ENCODE data around the gene HNF1A. TPM values are rescaled to one million over a fixed set of nuclear protein-coding genes. Genes with fewer than 3 reads are reported as not detected.

Gene HNF1A
- total RNA-seq, 3 donors from 2014 or later (not counting 1 experiment from before 2014, with no cell fraction given), result not detected

DNA sequence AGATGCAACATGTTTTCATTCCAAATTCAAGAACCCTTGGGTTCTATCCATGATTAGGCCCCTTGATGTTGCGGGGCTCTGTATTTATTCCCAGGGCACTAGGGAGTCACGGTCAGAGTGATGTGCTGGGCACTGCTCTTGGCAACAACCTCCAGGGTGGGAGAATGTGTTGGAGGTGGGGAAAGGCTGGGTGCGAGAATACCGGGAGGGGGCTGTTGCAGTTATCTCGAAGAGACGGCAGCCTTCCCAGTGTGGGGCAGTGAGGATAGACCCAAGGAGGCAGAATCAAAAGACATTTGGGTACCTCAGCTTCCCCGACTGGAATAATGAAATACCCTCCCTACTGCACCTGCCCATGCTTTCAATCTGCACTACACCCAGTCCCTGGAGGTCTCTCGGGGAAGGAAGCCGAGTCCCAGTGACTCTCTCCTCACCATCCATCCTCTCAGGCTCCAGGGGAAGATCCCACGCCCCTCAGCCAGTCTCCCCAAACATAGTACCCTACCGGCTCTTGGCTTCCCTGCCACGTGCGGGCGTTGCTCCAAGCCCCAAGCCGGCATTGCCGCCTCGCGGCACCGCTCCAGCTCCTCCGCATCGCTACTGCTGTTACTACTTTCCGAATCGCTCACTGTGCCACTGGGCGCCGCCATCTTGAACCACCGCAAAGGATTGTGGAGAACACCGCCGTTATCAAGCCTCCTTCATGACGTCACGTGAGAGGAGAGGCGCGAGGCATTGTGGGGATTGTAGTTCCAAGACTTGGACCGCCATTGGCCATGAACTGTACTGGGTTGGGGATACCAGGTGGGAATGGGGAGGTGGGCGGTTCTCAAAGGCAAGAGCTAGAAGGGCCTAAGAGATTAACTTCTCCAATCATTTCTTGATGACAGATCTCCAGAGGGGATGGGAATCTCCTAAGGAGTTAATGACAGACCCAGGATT lies 37.8 kb downstream of the HNF1A start, which contains the start of gene C12orf43:
C12orf43 (minus strand) TSS at position 663 of the 942 bp plus-strand sequence; CDS start at position 650, 13 bp downstream.
- no peaks in the 10 kb centered on the region for H3K36me3 Mint-ChIP-seq
- H3K4me1 Mint-ChIP-seq, result peaks cover 10 to 19% of the 10 kb centered on the region in 2 donors
- no peaks in the 10 kb centered on the region for H3K27me3 Mint-ChIP-seq (ENCODE audit: low read depth in 2 of 2)
- DNase-seq (peak; percentile 87 to 96), ATAC-seq (peak; percentile 97 to 99 (median 98))
- under 1% methylated on average over 34 of the region's 34 CpGs for WGBS (ENCODE audit: insufficient coverage)
- TF ChIP-seq, protein P1, sequence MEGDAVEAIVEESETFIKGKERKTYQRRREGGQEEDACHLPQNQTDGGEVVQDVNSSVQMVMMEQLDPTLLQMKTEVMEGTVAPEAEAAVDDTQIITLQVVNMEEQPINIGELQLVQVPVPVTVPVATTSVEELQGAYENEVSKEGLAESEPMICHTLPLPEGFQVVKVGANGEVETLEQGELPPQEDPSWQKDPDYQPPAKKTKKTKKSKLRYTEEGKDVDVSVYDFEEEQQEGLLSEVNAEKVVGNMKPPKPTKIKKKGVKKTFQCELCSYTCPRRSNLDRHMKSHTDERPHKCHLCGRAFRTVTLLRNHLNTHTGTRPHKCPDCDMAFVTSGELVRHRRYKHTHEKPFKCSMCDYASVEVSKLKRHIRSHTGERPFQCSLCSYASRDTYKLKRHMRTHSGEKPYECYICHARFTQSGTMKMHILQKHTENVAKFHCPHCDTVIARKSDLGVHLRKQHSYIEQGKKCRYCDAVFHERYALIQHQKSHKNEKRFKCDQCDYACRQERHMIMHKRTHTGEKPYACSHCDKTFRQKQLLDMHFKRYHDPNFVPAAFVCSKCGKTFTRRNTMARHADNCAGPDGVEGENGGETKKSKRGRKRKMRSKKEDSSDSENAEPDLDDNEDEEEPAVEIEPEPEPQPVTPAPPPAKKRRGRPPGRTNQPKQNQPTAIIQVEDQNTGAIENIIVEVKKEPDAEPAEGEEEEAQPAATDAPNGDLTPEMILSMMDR (IDR thresholded peaks at IDR 0.05), result no peak
- H3K9me3 ChIP-seq (ENCODE audit: control insufficient read depth, insufficient read depth, low read length), result no peaks in the 10 kb centered on the region
- H3K27me3 ChIP-seq (ENCODE audit: control insufficient read depth, insufficient read depth, low read length), result no peaks in the 10 kb centered on the region
- peak within 1 kb of the TSS; percentile 100 for H3K4me3 Mint-ChIP-seq
- no peaks in the 10 kb centered on the region for H3K9me3 Mint-ChIP-seq
- peak within 1 kb of the TSS; percentile 56 for H3K4me3 ChIP-seq (ENCODE audit: low read length)
- peak within 1 kb of the TSS; percentile 94 to 99 for H3K27ac Mint-ChIP-seq
- peaks cover 13% of the 10 kb centered on the region for H3K36me3 ChIP-seq (ENCODE audit: control insufficient read depth, insufficient read depth, low read length)
- peaks cover 9% of the 10 kb centered on the region for H3K4me1 ChIP-seq (ENCODE audit: control insufficient read depth, insufficient read depth, low read length)
- intact Hi-C loops (cut with micrococcal nuclease), result loop anchor here (1.0 to 5.0 kb wide), 3 partner anchors 23 to 76 kb away; partner anchors contain the start of gene OASL
- peak within 1 kb of the TSS; percentile 71 for H3K27ac ChIP-seq (ENCODE audit: low read length)

DNA sequence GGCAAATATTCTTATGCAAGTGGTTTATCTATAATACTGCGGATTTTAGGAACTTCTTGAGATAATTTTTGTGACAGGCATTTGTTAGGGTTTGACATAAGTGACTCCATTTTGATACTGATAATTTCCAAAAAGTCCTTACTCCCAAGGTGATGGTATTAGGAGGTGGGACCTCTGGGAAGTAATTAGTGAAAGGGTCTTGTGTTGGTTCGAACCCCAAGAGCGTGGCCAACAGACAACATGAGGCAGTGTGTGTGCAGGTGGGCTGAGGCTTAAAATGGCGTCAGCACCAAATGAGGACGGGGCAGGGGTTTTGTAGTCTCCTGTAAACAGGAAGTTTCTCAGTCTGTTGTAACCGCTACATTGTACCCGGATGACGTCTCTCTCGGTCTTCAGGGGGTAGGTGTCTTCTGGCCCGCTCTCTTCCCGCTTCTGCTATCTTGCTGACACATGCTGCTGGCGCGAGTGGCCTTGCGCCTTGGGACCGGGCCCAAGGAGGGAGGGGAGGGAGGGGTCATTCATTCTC lies 39.7 kb downstream of the HNF1A start:
- no peak overlapping the region for H3K4me3 Mint-ChIP-seq
- DNase-seq, result no peak
- TF ChIP-seq, protein P1 (IDR thresholded peaks at IDR 0.05), result no peak
- H3K36me3 Mint-ChIP-seq, result peaks cover 6% of the 10 kb centered on the region
- no peak for ATAC-seq
- peaks cover 9% of the 10 kb centered on the region for H3K4me1 ChIP-seq (ENCODE audit: control insufficient read depth, insufficient read depth, low read length)
- H3K27ac Mint-ChIP-seq, result no peak overlapping the region
- H3K27me3 ChIP-seq (ENCODE audit: control insufficient read depth, insufficient read depth, low read length), result no peaks in the 10 kb centered on the region
- no peaks in the 10 kb centered on the region for H3K9me3 Mint-ChIP-seq
- H3K27ac ChIP-seq (ENCODE audit: low read length), result no peak overlapping the region
- peaks cover 10 to 19% of the 10 kb centered on the region in 2 donors for H3K4me1 Mint-ChIP-seq
- 96% methylated on average over 15 of the region's 15 CpGs for WGBS (ENCODE audit: insufficient coverage)
- H3K36me3 ChIP-seq (ENCODE audit: control insufficient read depth, insufficient read depth, low read length), result peaks cover 11% of the 10 kb centered on the region
- no peak overlapping the region for H3K4me3 ChIP-seq (ENCODE audit: low read length)
- intact Hi-C loops (cut with micrococcal nuclease), result loop anchor here (5.0 kb wide), 1 partner anchor 74 kb away; no protein-coding TSS in a partner anchor
- H3K9me3 ChIP-seq (ENCODE audit: control insufficient read depth, insufficient read depth, low read length), result no peaks in the 10 kb centered on the region
- H3K27me3 Mint-ChIP-seq (ENCODE audit: low read depth in 2 of 2), result no peaks in the 10 kb centered on the region

DNA sequence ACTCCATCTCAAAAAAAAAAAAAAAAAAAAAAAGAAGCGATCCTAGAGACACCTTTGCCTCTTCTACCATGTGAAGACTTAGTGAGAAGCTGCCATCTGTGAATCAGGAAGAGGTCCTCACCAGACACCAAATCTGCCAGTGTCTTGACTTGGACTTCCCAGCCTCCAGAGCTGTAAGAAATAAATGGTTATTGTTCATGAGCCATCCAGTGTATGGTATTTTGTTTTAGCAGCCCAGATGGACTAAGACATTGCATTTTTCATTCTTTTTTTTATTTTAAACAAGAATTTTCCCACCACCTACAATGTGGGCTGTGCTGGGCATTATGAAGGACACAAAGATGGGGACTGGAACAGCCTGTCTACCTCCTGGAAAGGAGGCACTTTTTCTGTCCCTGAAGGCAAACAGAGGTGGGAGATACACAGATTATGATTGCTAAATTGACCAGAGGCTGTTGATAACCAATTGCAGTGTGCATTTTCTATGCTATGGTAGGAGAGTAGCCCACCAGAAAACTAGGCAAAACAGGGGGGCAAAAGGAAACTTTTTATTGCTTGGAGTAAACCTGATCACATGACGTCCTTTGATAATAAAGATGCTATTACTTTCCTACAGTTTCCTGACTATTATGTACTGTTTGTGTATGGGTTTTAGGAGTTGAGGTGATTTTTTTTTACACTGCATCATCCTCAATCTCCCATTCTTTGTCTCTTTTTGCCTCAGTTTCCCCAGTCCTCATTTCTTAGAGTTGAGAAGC lies 40.7 kb downstream of the HNF1A start:
- Histone ChIP-seq H3K4me3 (ENCODE audit: low read length) (no peak overlapping the region), H3K27me3 (ENCODE audit: control insufficient read depth, insufficient read depth, low read length) (no peaks in the 10 kb centered on the region), H3K9me3 (ENCODE audit: control insufficient read depth, insufficient read depth, low read length) (no peaks in the 10 kb centered on the region), H3K4me1 (ENCODE audit: control insufficient read depth, insufficient read depth, low read length) (peaks cover 9% of the 10 kb centered on the region), H3K27ac (ENCODE audit: low read length) (no peak overlapping the region), H3K36me3 (ENCODE audit: control insufficient read depth, insufficient read depth, low read length) (peaks cover 13% of the 10 kb centered on the region)
- no peak overlapping the region for H3K4me3 Mint-ChIP-seq
- WGBS (ENCODE audit: insufficient coverage), result no CpG with 5 or more reads among the region's 2 CpGs
- H3K27me3 Mint-ChIP-seq (ENCODE audit: low read depth in 2 of 2), result no peaks in the 10 kb centered on the region
- H3K27ac Mint-ChIP-seq, result no peak overlapping the region
- no peaks in the 10 kb centered on the region for H3K9me3 Mint-ChIP-seq
- intact Hi-C loops (cut with micrococcal nuclease), result loop anchor here (5.0 kb wide), 1 partner anchor 73 kb away; no protein-coding TSS in a partner anchor
- ATAC-seq, result no peak
- DNase-seq, result no peak
- peaks cover 9% of the 10 kb centered on the region for H3K36me3 Mint-ChIP-seq
- peaks cover 10 to 19% of the 10 kb centered on the region in 2 donors for H3K4me1 Mint-ChIP-seq
- TF ChIP-seq, protein P1 (IDR thresholded peaks at IDR 0.05), result no peak

Data from natural killer cell (primary cell).